GM21360 (cell line): Measurements from ENCODE around the gene ITGA2B.
"Not testable (repeated sequence)": the region's sequence is repeated elsewhere in the genome, so short reads cannot be mapped to it uniquely, and the experiment has no call there.

Experiments used
- ATAC-seq: cut with Tn5 transposase; IDR thresholded peaks from one replicate; pipeline ENCODE4 v1.9.1; 2021; ENCODE audit warnings: mild to moderate bottlenecking, moderate library complexity; ENCODE audit not compliant: unreplicated experiment

The ITGA2B gene

GRCh38 chr17:44334727-44335126, 54.7 kb downstream of the ITGA2B start:
- no peak for ATAC-seq

- ATAC-seq, result no peak
These were observed 55.1 kb downstream of the ITGA2B start for GRCh38 chr17:44334315-44334714.

- no peak for ATAC-seq
These were observed 56.1 kb downstream of the ITGA2B start for GRCh38 chr17:44333371-44333770.

- ATAC-seq, result no peak
These were observed 58.1 kb downstream of the ITGA2B start for GRCh38 chr17:44331249-44331760.

GRCh38 chr17:44330263-44330662, 59.2 kb downstream of the ITGA2B start:
- ATAC-seq, result not testable (repeated sequence)

- not testable (repeated sequence) for ATAC-seq
These were observed 59.9 kb downstream of the ITGA2B start for GRCh38 chr17:44329516-44329915.

GRCh38 chr17:44327715-44328449, 61.6 kb downstream of the ITGA2B start:
- no peak for ATAC-seq

GRCh38 chr17:44326861-44327444, 62.5 kb downstream of the ITGA2B start:
- peak; percentile 56 for ATAC-seq

GRCh38 chr17:44324571-44325275, 64.7 kb downstream of the ITGA2B start, which contains the start of gene SLC25A39:
Gene SLC25A39, minus strand, starts transcription at chr17:44324823. Its CDS starts 1,261 bp downstream, at chr17:44323562.
- peak; percentile 58 for ATAC-seq

- ATAC-seq, result no peak
These were observed 65.3 kb downstream of the ITGA2B start for GRCh38 chr17:44324092-44324570.

- ATAC-seq, result no peak
These were observed 65.9 kb downstream of the ITGA2B start for GRCh38 chr17:44323359-44324091.

GRCh38 chr17:44322236-44322895, 67.1 kb downstream of the ITGA2B start:
- ATAC-seq, result no peak
